ENCODE data around the gene HRAS. TPM values are rescaled to one million over a fixed set of nuclear protein-coding genes. Genes with fewer than 3 reads are reported as not detected.

Gene HRAS
- total RNA-seq (2022; extraction: Qiagen RNA extraction; ENCODE audit: low read depth) = 108 to 150 TPM (median 128 TPM) in 5 replicates

GRCh38 chr11:535519-536454 is at the start of gene HRAS:
Gene HRAS, minus strand, starts transcription at chr11:535576.

GRCh38 chr11:575996-576768 is 40.8 kb upstream of the HRAS start, which contains the start of gene PHRF1:
Gene PHRF1, plus strand, starts transcription at chr11:576470. Its CDS starts 5,043 bp downstream, at chr11:581513.

GRCh38 chr11:560305-561147 is 25.1 kb upstream of the HRAS start, which contains the start of the genes LMNTD2 and RASSF7:
Gene LMNTD2, minus strand, starts transcription at chr11:560738. Its CDS starts 22 bp downstream, at chr11:560716.
Gene RASSF7, plus strand, starts transcription at chr11:560970. Its CDS starts 799 bp downstream, at chr11:561769.

GRCh38 chr11:536841-537621 is 1.7 kb upstream of the HRAS start, which contains the start of gene LRRC56:
Gene LRRC56, plus strand, starts transcription at chr11:537527. Its CDS starts 3,158 bp downstream, at chr11:540685.

GRCh38 chr11:506995-507726 is 28.2 kb downstream of the HRAS start, which contains the start of gene RNH1:
Gene RNH1, minus strand, starts transcription at chr11:507242. Its CDS starts 5,080 bp downstream, at chr11:502162.

Other genes starting within 250 kb of the HRAS start
- gene PGGHG, start 246.4 kb downstream of the HRAS start, total RNA-seq (2022; extraction: Qiagen RNA extraction; ENCODE audit: low read depth) = 6.9 to 13.3 TPM (median 12.1 TPM) in 5 replicates
- gene IFITM5, start 236.1 kb downstream of the HRAS start, total RNA-seq (2022; extraction: Qiagen RNA extraction; ENCODE audit: low read depth) = not detected in 5 replicates
- gene IFITM2, start 227.8 kb downstream of the HRAS start, total RNA-seq (2022; extraction: Qiagen RNA extraction; ENCODE audit: low read depth) = 48.8 to 60.8 TPM (median 58.8 TPM) in 5 replicates
- gene IFITM1, start 221.5 kb downstream of the HRAS start, total RNA-seq (2022; extraction: Qiagen RNA extraction; ENCODE audit: low read depth) = 0.24 to 1.0 TPM (median 0.52 TPM) in 5 replicates
- 22.6 to 30.1 TPM (median 28.1 TPM) in 5 replicates for gene IFITM3, start 214.7 kb downstream of the HRAS start, total RNA-seq (2022; extraction: Qiagen RNA extraction; ENCODE audit: low read depth)
- gene B4GALNT4, start 166.1 kb downstream of the HRAS start, total RNA-seq (2022; extraction: Qiagen RNA extraction; ENCODE audit: low read depth) = 12.3 to 21.3 TPM (median 16.7 TPM) in 5 replicates
- 31.8 to 41.0 TPM (median 36.8 TPM) in 5 replicates for gene PKP3, start 141.4 kb downstream of the HRAS start, total RNA-seq (2022; extraction: Qiagen RNA extraction; ENCODE audit: low read depth)
- gene SIGIRR, start 120.6 kb downstream of the HRAS start, total RNA-seq (2022; extraction: Qiagen RNA extraction; ENCODE audit: low read depth) = 68.0 to 93.2 TPM (median 84.7 TPM) in 5 replicates
- 0.52 to 1.3 TPM (median 0.62 TPM) in 5 replicates for gene ANO9, start 93.6 kb downstream of the HRAS start, total RNA-seq (2022; extraction: Qiagen RNA extraction; ENCODE audit: low read depth)
- 32.2 to 50.9 TPM (median 44.1 TPM) in 5 replicates for gene PTDSS2, start 85.3 kb downstream of the HRAS start, total RNA-seq (2022; extraction: Qiagen RNA extraction; ENCODE audit: low read depth)
- 132 to 175 TPM (median 155 TPM) in 5 replicates for gene RNH1, start 28.3 kb downstream of the HRAS start, total RNA-seq (2022; extraction: Qiagen RNA extraction; ENCODE audit: low read depth)
- gene LRRC56, start 2.0 kb upstream of the HRAS start, total RNA-seq (2022; extraction: Qiagen RNA extraction; ENCODE audit: low read depth) = 0.40 to 0.70 TPM (median 0.55 TPM) in 5 replicates
- gene LMNTD2, start 25.2 kb upstream of the HRAS start, total RNA-seq (2022; extraction: Qiagen RNA extraction; ENCODE audit: low read depth) = 2.1 to 2.9 TPM (median 2.2 TPM) in 5 replicates
- 30.2 to 36.0 TPM (median 31.5 TPM) in 5 replicates for gene RASSF7, start 25.4 kb upstream of the HRAS start, total RNA-seq (2022; extraction: Qiagen RNA extraction; ENCODE audit: low read depth)
- 28.2 to 38.2 TPM (median 34.3 TPM) in 5 replicates for gene PHRF1, start 40.9 kb upstream of the HRAS start, total RNA-seq (2022; extraction: Qiagen RNA extraction; ENCODE audit: low read depth)
- 4.0 to 7.8 TPM (median 6.7 TPM) in 5 replicates for gene IRF7, start 80.4 kb upstream of the HRAS start, total RNA-seq (2022; extraction: Qiagen RNA extraction; ENCODE audit: low read depth)
- 0.02 to 0.05 TPM in 2 of 5 replicates, not detected in the others for gene CDHR5, start 89.4 kb upstream of the HRAS start, total RNA-seq (2022; extraction: Qiagen RNA extraction; ENCODE audit: low read depth)
- not detected in 5 replicates for gene SCT, start 91.6 kb upstream of the HRAS start, total RNA-seq (2022; extraction: Qiagen RNA extraction; ENCODE audit: low read depth)
- gene DRD4, start 101.7 kb upstream of the HRAS start, total RNA-seq (2022; extraction: Qiagen RNA extraction; ENCODE audit: low read depth) = 0.17 to 0.43 TPM (median 0.24 TPM) in 5 replicates
- gene DEAF1, start 159.6 kb upstream of the HRAS start, total RNA-seq (2022; extraction: Qiagen RNA extraction; ENCODE audit: low read depth) = 23.3 to 39.2 TPM (median 31.9 TPM) in 5 replicates
- 8.4 to 10.9 TPM (median 9.5 TPM) in 5 replicates for gene TMEM80, start 160.2 kb upstream of the HRAS start, total RNA-seq (2022; extraction: Qiagen RNA extraction; ENCODE audit: low read depth)
- gene EPS8L2, start 170.7 kb upstream of the HRAS start, total RNA-seq (2022; extraction: Qiagen RNA extraction; ENCODE audit: low read depth) = 71.0 to 121 TPM (median 114 TPM) in 5 replicates
- 427 to 504 TPM (median 430 TPM) in 5 replicates for gene TALDO1, start 211.9 kb upstream of the HRAS start, total RNA-seq (2022; extraction: Qiagen RNA extraction; ENCODE audit: low read depth)
- gene GATD1, start 241.9 kb upstream of the HRAS start, total RNA-seq (2022; extraction: Qiagen RNA extraction; ENCODE audit: low read depth) = 37.5 to 49.3 TPM (median 45.9 TPM) in 5 replicates